Subcutaneous adipose tissue (tissue), 4 donors: Measurements from ENCODE around the gene ALKBH1. TPM values are rescaled to one million over a fixed set of nuclear protein-coding genes. Genes with fewer than 3 reads are reported as not detected.

Source experiments
- total RNA-seq, 4 donors: library from RNA; depleted of rRNA; stranded (reverse); fragments of >200 nt; gene quantifications; one replicate each; pipeline ENCODE4 v1.1.0, GENCODE V29; 2016
- TF ChIP-seq, protein P1 (sequence below): fragments of 450-650 bp; IDR thresholded peaks from one replicate; pipeline ENCODE4 v1.5.1; 2016; ENCODE audit warnings: low read depth, mild to moderate bottlenecking, control low read depth, antibody characterized with exemption, moderate library complexity

Gene ALKBH1
- total RNA-seq, 4 donors from 2014 or later: 7.5 to 14.0 (median 11.4) TPM

DNA sequence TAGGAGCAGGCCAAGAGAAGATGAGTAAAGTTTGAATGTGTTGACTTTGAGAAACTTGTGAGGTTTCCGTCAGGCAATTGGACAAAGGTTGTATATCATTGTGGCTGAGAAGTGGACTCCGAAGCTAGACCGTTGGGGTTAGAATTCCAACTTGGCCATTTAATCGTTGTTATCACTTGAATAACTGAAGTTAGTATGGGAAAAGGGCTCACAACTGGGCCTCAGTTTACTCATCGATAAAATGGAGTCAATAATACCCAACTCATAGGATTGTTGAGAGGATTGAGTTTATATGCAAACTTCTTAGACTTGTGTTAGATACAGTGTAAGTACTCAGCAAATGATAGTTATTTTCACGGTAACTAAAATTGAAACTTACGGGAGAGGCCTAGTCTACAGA, 926 bp upstream of the ALKBH1 start:
- TF ChIP-seq, protein P1, sequence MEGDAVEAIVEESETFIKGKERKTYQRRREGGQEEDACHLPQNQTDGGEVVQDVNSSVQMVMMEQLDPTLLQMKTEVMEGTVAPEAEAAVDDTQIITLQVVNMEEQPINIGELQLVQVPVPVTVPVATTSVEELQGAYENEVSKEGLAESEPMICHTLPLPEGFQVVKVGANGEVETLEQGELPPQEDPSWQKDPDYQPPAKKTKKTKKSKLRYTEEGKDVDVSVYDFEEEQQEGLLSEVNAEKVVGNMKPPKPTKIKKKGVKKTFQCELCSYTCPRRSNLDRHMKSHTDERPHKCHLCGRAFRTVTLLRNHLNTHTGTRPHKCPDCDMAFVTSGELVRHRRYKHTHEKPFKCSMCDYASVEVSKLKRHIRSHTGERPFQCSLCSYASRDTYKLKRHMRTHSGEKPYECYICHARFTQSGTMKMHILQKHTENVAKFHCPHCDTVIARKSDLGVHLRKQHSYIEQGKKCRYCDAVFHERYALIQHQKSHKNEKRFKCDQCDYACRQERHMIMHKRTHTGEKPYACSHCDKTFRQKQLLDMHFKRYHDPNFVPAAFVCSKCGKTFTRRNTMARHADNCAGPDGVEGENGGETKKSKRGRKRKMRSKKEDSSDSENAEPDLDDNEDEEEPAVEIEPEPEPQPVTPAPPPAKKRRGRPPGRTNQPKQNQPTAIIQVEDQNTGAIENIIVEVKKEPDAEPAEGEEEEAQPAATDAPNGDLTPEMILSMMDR: no peak

DNA sequence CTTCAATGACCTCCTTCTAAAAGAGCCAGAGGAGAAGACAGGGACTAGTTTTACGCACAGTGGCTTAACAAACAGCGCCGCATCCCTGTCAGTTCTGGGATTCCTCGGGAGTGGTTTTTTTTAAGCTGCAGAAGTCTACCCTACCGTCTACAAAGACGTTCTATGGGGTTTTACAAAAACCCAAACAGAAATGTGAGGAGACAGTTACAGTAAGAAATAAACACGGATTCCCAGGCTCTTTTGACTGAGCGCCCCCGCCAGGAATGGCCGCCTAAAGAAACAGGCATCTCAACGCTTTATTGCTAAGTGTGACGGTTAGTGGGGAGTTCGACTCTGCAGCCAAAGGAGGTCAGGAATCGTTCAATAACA, 484 bp downstream of the ALKBH1 start:
- TF ChIP-seq, protein P1: no peak

DNA sequence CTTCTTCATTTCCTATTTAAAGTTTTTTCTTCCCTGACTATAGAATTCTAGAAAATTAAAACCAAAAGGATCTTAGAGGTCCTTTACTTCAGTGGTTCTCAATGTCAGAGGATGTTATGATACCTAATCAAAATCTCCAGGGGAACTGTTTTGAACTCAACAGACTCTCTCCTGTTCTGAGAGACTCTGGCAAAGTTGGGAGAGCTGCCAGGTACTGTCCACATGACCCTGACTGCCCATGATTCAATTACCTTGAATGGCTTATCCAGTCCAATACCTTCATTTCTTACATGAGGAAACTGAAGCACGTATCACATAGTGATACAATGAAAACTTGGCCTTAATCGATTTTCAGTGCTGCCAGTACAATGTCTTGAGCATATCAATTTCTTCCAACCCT, 16.6 kb downstream of the ALKBH1 start:
- TF ChIP-seq, protein P1: no peak

DNA sequence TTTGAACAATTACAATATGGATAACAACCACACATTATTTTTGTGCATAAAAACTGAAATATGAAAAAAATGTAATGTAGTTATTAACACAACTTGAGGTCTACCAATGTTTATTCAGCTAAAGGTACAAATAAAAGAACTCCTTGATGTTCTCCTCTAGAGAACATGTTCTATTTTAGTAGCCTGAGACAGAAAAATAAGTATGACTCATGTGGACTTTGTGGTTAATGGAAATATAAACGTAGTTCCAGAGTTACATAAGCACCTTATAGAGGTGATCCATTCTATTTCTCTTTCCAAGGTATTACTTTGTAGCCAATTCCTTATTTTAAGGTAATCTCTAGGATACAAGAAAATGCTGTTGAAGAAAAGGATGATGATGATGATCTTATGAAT, 25.7 kb downstream of the ALKBH1 start:
- TF ChIP-seq, protein P1: no peak

DNA sequence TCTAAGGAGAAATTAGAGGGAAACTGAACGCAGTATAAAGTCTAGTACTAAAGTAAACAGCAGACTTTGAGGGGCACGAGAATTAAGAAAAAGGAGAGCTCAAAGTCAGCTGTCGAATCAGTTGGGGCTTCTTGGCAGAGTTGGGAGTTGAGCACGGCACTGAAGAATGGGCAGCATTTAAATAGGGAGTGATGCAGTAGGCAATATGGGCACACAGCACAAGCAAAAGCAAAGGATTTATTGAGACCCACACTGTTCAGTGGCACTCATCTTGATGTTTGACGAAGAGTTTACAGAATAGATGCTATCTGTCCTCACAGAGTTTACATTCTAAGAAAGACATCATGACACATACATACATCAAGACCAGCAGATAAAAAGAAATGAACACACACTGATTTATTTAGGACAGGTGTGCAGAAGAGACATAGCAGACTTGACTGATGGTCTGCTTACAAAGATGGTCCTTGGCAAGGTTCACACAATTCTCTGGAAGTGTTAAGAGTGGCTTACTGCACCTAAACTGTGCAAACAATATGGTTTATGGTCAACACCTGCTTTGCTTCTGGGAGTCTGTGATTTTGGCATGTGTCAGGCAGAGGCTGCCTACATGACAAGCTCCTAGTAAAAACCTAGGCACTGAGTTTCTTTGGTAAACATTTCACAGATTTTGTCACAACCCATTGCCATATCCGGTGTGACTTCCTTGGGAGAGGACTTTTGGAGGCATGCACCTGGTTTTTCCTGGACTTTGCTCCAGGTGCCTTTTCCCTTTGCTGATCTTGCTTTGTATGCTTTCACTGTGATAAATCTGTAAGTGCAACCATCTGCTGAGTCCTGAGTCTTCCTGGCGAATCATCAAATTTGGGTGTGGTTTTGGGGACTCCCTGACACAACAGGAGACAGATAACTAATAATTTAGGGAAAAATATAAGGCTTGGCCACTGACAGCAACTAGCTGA, 26.3 kb downstream of the ALKBH1 start:
- TF ChIP-seq, protein P1: no peak

DNA sequence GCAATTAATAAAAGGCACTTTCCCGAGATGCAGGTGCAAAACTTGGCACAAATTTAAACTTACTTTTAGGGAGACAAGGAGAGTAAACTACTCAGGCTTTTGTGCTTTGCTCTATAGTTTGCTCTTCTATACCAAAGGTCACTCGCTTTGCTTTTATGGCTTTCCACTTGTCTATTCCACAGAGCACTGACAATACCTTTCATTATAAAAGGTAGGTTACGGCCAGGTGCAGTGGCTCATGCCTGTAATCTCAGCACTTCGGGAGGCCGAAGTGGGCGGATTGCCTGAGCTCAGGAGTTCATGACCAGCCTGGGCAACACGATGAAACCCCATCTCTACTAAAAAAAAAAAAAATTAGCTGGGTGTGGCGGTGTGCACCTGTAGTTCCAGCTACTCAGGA, 32.9 kb downstream of the ALKBH1 start:
- TF ChIP-seq, protein P1: no peak

DNA sequence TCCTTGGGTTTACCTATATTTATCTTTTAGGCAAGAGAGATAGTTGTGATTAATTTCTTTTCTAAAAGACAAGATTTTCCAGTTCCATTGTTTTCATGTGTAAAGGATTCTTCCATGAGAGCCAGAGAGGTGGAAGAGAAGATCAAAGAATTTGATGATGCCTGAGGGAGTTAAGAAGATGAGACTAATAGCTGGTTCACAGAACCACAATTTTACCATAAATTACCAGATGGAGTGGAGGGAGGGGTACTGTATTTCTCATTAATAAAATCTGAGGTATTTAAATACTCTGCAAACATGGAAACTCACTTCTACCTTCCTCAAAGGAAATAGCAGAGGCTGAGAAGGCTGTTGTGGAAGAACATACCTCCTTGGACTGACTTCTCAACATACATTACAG, 34.6 kb downstream of the ALKBH1 start:
- TF ChIP-seq, protein P1: no peak
